GM04503 (cell line): ENCODE results near the gene OGDHL.
"Not testable (repeated sequence)": the region's sequence is repeated elsewhere in the genome, so short reads cannot be mapped to it uniquely, and the experiment has no call there.

Experiments used
- DNase-seq: peaks from one replicate; pipeline ENCODE4 v3.0.0-alpha.2; 2012; ENCODE audit warnings: low read depth

OGDHL gene

DNA sequence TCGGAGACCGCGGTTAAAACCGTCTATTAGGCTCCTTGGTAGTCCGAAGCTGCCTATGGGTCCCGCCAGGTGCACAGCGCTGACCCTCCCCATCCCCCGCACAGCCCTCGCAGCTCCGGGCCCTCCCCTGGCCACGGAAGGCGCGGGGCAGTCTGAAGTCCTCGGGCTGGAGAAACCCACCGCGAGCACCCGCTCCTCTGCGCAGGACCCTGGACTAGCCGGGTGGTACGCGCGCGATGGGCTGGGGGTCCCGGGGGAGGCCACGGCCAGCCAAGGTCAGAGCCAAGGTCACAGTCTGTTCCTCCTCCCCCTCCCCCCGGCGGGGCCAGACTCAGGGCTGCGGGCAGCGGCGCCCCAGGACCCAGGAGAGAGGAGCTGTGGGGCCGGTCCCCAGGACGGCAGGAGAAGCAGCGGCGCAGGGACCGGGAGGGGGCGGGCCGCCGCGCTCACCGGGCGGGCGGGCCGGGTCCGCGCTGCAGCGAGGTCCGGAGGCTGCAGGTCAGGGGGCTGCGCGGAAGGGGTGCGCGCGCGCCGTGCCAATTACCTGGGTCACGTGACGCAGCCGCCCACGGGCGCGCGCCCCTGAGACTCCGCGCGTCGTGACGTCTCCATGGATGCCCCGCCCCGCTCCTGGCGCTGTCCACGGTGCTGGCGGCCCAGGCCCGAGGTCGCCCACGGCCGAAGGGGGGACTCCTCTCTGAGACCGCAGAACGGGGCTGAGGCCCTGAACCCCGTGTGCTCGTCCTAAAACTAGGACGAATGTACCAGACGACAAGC, at the start of gene OGDHL:
TSS of gene OGDHL (minus strand) at position 535 of the 777 bp plus-strand sequence. CDS start 3,731 bp downstream, outside the sequence.
- DNase-seq = no peak

DNA sequence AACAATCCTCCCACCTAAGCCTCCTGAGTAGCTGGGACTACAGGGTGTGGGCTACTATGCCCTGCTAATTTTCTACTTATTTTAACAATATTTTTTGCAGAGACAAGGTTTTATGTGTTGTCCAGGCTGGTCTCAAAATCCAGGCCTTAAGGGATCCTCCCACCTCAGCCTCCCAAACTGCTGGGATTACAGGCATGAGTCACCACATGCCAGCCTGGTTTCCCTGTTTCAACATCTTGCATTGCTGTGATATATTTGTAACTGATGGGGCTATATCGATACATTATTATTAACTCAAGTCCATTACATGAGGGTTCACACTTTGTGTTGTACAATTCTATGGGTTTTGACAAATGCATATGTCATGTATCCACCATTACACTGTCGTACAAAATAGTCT, 41.9 kb upstream of the OGDHL start:
- DNase-seq = no peak

DNA sequence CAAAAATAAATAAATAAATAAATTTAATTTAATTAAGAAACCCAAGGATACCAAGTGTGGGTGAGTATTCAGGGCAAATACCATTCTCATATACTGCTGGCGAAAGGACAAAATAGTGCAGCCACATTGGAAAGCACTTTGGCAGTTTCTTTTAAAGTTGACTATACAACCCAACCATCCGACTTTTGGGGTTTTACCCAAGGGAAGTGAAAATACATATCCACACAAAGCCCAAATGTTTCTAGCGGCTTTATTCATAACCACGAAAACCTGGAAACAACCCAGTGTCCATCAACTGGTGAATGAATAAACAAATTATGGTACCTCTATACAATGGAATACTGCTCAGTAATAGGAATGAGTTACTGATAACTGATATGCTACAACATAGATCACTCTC, 36.2 kb upstream of the OGDHL start:
- no peak for DNase-seq

DNA sequence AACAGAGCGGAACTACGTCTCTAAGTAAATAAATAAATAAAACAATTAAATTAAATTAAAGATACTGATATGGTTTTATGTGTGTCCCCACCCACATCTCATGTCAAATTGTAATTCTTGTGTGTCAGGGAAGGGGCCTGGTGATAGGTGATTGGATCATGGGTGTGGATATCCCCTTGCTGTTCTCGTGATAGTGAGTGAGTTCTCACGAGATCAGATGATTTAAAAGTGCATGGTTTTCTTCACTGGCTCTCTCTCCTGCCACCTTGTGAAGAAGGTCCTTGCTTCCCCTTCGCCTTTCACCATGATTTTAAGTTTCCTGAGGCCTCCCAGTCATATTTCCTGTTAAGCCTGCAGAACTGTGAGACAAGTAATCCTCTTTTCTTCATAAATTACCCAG, 29.0 kb upstream of the OGDHL start:
- no peak for DNase-seq

DNA sequence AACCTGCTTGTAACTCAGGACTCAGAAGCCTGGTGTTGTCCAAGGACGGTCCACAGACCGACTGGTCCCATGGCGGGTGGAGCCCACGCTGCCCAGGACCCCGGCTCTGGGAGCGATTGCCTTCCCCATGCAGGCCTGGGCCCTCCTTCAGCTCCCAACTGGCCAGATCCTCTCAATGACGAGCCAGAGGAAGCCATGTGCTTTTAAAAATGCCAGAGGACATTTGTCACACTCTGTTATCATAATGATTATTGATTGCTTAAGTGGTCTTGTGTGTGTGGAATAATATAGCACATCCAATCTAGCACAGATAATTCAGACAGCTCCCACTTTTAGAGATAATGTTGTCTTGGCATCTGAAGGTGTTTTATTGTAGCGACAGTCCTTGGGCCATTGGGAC, 22.6 kb upstream of the OGDHL start:
- DNase-seq = no peak

DNA sequence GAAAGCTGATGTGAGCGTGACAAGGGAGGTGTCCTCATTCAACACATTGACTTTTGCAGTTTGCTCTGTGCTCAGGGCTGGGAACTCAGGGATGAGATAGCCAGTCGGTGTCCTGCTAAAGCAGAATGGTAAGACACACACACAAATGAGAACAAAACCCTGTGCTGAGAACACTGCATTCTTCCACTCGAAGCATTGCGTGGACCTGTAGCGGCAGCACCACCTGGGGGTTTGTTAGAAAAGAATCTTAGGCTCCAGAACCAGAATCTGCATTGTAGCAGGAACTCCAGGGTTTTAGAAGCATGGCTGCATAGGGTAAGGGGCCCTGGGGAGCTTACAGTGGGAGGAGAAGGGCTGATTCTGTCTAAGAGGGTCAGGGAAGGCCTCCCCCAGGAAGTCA, 21.5 kb upstream of the OGDHL start:
- no peak for DNase-seq

DNA sequence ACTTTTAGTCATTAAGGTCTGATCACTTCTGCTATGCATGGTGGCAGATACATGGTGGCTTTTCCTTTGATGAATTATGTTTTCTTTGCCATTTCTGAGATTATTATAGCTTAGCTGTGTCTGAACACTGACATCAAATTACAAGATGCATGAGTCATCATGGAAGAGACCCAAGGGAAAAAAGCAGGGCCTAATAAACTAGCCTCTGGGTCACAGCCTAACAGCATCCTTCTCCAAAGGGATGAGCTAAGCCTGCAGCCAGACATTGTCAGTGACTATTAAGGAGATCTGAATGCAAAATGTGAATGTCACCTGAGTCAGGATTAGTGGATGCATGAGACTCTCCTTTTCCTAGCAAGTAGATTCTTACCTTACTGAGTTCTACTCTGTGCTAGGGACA, 19.1 kb upstream of the OGDHL start:
- DNase-seq = peak; percentile 9

DNA sequence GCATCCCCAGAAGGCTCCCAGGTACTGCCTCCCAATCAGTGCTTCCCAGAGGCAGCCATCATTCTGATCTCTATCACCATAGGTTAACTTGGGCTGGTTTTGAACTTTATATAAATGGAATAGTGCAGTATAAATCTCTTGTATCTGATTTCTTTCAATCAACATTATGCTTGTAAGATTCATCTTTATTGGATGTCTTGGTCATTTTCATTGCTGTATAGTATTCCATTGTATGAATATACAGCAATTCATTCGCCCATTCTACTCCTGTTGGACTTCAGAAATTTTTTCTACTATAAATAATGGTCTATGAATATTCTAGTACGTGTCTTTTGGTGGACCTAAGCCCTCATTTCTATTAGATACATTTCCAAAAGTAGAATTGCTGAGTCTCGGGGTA, 16.1 kb upstream of the OGDHL start:
- no peak for DNase-seq

DNA sequence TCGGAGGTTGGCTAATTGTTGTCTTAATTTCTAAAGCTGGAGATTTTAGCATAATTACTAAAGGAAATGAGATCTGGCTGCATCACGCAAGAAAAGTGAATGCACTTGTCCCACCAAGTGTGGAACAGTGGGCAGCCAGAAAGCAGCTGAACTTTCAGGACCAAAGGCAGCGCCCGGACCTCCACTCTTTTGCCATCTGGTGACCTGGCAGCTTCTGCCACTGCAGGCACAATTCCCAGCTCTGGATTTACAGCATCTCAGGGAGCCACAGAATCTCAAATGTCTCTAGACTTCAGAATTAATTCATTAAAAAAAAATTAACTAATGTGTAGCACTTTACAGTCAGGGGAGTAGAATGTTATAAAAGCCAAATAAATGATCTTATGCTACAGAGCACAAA, 14.7 kb upstream of the OGDHL start:
- no peak for DNase-seq

DNA sequence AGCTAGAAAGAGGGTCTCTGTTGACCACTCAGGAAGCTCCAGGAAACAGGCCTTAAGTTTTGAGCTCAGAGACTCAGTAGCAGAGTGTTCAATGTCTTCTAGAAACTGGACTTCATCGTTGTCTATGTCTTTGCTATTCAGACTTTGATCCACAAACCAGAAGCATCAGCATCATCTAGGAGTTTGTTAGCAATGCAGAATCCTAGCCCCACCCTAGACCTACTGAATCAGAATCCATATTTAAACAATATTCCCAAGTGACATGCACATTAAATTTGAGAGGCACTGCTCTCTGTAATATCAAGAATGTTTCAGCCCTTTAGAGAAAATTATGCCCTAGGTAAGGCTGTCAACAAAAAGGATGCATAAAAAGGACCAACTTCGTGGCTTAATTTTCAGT, 12.9 kb upstream of the OGDHL start:
- DNase-seq = no peak

DNA sequence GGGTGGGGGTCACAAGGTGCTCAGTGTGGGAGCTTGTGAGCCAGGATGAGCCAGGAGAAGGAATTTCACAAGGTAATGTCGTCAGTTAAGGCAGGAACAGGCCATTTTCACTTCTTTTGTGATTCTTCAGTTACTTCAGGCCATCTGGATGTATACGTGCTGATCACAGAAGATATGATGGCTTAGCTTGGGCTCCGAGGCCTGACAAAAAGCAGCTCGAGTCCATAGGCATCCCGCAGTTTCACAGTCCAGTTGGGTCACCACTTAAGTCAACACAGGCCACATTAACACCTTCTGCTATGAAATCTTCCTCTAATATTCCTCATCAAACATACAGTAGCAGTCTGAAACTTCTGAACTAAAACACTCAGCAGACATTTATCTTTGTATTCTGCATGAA, 10.8 kb upstream of the OGDHL start:
- DNase-seq = not testable (repeated sequence)

DNA sequence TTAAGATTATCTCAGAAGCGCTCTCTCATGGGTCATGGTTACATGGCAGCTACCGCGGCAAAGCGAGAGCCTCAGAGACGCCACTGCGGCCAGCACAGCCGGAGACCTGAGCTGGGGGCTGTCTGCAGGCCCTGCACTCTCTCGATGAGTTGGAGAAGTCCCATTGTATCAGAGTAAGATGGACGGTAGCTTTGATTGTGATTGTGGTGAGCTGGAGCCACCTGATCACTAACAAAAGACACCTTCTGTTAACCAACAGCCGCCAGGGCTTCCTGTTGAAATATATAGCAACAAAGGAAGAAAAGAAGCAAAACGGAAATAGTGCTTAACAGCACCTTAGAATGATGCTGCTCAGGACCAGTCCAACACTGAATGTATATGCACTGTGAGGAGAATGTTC, 8.9 kb upstream of the OGDHL start:
- not testable (repeated sequence) for DNase-seq

DNA sequence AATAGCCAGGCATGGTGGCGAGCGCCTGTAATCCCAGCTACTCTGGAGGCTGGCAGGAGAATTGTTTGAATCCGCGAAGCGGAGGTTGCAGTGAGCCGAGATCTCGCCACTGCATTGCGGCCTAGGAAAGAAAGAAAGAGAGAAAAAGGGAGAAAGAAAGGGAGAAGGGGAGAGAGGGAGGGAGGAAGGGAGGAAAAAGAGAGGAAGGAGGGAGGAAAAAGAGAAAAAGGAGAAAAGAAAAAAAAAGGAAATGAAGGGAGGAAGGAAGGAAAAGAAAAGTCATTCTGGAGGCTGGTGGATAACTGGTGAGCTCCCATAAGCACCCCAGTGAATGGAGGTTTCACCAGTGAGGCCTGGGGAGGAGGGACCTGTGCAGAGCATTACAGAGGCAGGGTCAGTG, 7.6 kb upstream of the OGDHL start:
- DNase-seq = no peak

DNA sequence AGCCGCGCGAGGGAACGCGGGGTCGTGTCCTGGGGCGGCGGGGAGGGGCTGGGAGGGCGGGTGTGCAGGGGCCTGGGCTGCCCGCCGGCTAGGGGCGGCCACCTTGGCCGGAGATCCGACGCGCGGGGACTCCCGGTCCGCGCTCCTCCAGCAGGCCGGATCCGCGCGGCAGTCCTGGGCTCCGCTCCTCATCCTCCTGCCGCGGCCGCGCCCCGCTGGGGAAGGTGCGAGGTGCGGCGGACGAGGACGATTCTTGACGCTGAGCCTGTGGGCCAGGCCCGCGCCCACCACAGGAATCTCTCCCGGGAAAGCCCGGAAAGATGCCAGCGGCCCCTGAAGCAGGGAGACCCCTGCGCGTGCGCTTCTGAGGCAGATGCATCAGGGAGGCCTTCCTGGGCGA, 6.6 kb upstream of the OGDHL start:
- DNase-seq = no peak

DNA sequence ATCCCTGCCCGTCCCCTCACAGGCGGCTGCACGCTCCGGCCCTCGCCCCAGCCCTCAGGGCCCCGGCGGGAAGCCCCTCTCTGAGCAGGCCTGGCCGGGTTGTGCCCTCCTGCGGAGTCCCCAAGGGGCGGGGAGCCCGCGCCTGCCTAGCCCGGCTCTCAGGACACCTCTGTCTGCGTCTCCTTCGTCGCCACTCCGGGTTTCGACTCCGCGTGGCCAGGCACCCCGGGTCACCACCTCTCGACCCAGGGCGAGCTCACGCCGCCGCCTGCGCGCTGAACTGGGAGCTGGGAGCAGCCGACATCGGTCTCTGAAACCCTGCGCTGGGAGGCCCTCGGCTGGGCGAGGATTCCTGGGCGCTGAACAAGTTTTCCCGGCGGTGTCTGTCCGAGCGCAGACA, 6.2 kb upstream of the OGDHL start:
- DNase-seq = no peak

DNA sequence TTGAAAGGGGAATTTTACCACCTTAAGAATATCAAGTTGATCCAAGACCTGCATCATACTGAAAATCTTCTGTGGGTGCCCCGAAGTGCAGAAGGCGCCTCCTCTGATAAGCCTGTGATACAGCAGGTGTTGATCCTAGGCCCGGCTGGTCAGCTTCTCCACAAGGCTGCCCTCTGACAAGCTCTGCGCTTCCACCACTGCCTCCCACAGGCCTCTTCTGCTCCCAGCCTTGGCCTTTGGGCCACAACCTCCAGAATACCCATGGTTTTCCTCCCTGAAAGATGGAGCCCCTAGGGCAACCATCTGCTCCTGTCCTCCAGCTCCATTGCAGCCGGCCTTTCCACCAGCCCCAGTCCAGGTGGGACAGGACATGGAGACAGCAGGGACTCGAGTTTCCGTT, 5.6 kb upstream of the OGDHL start:
- DNase-seq = no peak

DNA sequence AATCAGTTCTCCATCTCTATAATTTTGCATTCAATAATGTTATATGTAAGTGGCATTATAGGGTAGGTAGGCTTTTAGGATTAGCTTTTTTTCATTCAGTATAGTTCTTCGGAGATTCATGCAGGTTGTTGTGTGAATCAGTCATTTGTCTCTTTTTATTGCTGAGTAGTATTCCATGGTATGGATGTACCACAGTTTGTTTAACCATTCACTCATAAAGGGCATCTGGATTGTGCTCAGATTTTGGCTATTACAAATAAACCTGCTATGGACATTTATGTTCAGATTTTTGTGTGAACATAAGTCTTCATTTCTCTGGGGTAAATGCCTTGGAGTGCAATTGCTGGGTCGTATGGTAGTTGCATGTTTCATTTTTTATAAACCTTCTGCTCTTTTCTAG, 4.4 kb upstream of the OGDHL start:
- DNase-seq = no peak

DNA sequence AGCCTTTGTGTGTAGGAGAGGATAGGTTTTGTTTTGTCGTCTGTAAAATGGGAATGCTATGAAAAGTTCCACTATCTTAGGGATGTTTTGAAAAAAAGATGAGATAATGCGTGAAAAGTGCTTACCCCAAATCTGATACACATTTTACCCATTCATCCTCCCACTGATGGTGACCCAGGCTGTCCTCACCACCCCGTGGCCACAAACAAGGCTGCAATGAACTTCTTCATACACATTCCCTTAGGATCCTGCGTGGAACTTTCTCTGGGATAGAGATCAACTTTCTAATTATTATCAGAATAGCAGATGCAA, 399 bp upstream of the OGDHL start:
- DNase-seq = no peak

DNA sequence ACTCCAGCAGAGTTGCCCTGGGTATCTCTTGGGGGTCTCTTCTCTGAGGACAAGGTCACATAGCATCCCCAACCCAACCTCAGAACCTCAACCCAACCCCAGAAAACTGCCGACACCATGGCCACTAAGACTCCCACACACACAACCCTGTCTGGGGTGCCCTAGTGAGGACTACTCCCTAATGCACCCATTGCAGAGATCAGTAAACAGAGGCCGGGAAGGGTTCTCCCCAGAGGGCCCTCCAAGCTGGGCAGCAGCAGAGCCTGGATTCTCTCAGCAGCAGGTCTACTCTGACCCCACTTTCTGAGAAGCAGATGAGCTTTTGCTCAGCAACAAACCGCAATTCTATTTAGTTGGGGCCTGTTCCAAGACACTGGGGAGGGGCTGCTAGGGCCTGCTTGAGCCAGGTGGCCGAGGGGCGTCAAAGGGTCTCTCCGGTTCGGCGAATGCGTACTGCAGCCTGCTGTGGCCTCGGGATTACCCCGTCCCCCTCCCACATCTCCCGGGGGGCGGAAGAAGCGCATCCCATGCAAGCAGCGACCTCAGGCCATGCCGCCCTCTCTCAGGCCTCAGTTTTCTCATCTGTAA, 828 bp downstream of the OGDHL start:
- no peak for DNase-seq

DNA sequence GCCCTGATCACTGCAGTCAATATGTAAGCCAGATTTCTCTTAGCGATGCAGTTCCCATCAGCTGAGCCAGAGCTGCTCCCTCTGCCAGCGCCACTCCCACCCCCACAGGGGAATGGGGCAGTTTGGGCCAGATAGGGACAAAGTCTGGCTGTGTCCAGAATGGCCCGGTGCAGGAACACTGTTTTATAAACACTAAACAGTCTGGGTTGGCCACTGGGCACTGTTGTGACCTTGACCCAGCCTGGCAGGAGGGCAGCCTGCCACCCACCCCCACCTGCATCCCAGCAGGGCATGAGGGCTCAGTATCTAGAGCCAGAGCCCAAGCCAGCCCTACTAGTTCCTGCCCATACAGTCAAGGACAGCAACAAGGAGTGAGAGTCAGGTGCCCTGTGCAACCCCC, 1.3 kb downstream of the OGDHL start:
- DNase-seq = no peak

DNA sequence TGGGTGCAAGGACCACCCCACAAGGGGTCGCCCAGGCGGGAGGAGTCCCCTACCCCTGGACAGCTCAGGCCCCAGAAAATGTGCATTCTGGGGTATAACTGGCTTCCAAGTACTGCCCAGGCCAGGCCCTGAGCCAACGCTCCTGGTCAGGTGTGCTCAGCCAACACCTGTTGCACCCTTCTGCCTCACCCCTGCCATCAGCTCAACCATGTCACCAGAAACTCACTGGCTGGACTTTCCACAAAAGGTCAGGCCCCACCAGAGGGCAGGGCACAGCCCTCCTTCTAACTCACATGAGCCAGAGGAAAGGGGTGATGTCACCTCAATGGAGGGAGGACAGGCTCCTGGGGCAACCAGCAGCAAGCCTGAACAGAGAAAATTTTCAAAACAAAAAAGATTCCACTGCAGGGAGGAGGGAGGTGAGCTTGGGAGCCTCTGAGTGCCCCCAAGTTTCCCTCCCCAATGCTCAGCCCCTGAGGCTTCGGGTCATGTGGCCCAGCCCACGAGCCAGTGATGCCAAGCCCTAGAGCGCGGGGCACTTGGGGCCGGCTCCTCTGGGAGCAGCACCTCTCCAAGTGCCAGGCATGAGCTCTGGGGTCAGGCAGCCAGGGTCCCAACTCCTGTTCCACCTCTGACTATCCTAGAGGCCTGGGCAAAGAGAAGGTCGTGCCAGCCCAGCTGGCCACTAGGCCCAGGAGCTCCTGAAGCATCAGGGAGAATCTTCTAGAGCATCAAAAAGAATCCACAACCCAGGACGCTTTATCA, 2.2 kb downstream of the OGDHL start:
- DNase-seq = no peak

DNA sequence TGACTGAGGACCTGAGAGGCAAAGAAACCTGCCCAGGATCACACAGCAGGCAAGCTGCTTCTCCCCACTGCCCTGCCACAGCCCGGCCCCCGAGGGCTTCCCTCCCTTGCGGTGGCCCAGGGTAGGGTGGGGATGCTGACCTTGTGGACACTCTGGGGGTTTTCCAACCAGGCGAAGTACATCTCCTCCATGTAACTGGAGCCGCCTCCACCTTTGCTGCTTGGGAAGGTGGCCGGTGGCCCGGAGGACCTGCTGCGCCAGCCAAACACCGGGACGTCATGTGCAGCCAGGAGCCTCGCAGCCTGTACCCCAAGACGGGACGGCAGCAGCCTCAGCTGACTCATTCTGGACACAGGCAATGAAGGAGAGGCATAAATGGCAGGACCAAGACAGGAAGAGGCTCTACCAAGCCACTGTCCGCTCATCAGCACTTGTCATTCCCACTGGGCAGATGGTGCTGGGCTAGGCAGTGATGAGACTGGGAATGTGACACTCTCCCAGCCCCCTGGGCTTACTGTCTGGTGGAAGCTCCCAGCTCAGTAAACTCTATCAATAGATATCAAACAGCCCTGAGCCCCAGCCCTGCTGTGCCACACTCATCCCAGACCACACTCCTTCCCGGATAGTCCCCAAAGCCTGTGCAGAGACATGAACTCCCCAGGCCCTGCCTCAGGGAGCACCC, 3.7 kb downstream of the OGDHL start:
- DNase-seq = no peak

DNA sequence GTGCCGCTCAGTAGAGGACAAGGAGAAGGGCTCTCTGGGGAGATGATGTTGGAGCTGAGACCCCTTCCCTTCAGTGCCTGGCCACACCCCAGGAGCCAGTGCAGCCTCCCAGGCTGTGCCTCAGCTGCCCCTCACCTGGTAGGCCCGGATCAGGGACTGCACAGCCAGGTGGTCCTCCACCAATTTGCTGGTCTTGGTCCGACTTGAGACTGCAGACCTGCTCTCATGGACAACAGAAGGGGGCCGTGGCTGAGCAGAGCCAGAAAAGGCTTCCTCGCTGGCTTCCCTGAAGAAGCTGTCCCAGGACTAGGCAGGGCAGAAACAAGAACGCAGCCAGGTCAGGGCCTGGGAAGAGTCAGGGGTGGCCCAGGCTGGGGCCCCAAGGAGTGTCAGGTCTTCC, 5.5 kb downstream of the OGDHL start:
- DNase-seq = no peak
